HG02852 (cell line): ENCODE data around the gene DDR1.
"Not testable (repeated sequence)": the region's sequence is repeated elsewhere in the genome, so short reads cannot be mapped to it uniquely, and the experiment has no call there.

Experiments
- ATAC-seq: cut with Tn5 transposase; IDR thresholded peaks from one replicate; pipeline ENCODE4 v1.9.1; 2021; ENCODE audit warnings: mild to moderate bottlenecking, moderate library complexity; ENCODE audit not compliant: unreplicated experiment

DDR1 gene

GRCh38 chr6:30852459-30852858, 31.9 kb upstream of the DDR1 start:
- not testable (repeated sequence) for ATAC-seq

- ATAC-seq = no peak
Observed at GRCh38 chr6:30854285-30855040, 29.9 kb upstream of the DDR1 start.

GRCh38 chr6:30855429-30856075, 28.8 kb upstream of the DDR1 start:
- no peak for ATAC-seq

- no peak for ATAC-seq
Observed at GRCh38 chr6:30857112-30857511, 27.2 kb upstream of the DDR1 start.

GRCh38 chr6:30857549-30857948, 26.8 kb upstream of the DDR1 start:
- no peak for ATAC-seq

GRCh38 chr6:30859726-30860125, 24.6 kb upstream of the DDR1 start:
- not testable (repeated sequence) for ATAC-seq

- no peak for ATAC-seq
Observed at GRCh38 chr6:30861257-30862048, 22.9 kb upstream of the DDR1 start.

GRCh38 chr6:30862156-30862875, 22.0 kb upstream of the DDR1 start:
- no peak for ATAC-seq

GRCh38 chr6:30864325-30864724, 20.0 kb upstream of the DDR1 start:
- ATAC-seq = no peak

GRCh38 chr6:30869241-30869749, 15.0 kb upstream of the DDR1 start:
- not testable (repeated sequence) for ATAC-seq

GRCh38 chr6:30870546-30870945, 13.8 kb upstream of the DDR1 start:
- ATAC-seq = no peak

GRCh38 chr6:30871592-30872183, 12.6 kb upstream of the DDR1 start:
- no peak for ATAC-seq

- no peak for ATAC-seq
Observed at GRCh38 chr6:30873137-30873640, 11.1 kb upstream of the DDR1 start.

- ATAC-seq = not testable (repeated sequence)
Observed at GRCh38 chr6:30873795-30874194, 10.5 kb upstream of the DDR1 start.

GRCh38 chr6:30875244-30876038, 8.9 kb upstream of the DDR1 start:
- no peak for ATAC-seq

- ATAC-seq = no peak
Observed at GRCh38 chr6:30876039-30876730, 8.1 kb upstream of the DDR1 start.

GRCh38 chr6:30877419-30878262, 6.7 kb upstream of the DDR1 start:
- ATAC-seq = no peak
